ENCODE data around the gene GPR15LG.

The GPR15LG gene

GRCh38 chr10:84191106-84191505 is 17.5 kb downstream of the GPR15LG start:
- H3K9me3 ChIP-seq (ENCODE audit: control insufficient read depth, low read length), result no peaks in the 10 kb centered on the region
- H3K27me3 ChIP-seq (replicated peaks; ENCODE audit: control insufficient read depth, insufficient read depth, low read length, poor library complexity, severe bottlenecking), result peaks cover 16% of the 10 kb centered on the region
- peaks cover 5% of the 10 kb centered on the region for H3K4me1 ChIP-seq (ENCODE audit: control insufficient read depth, insufficient read depth, low read length, poor library complexity, severe bottlenecking)
- H3K27ac ChIP-seq (ENCODE audit: insufficient read depth, low read length, poor library complexity, severe bottlenecking), result no peak overlapping the region
- H3K4me3 ChIP-seq (ENCODE audit: insufficient read depth, low read depth, low read length, poor library complexity, severe bottlenecking), result no peak overlapping the region
- DNase-seq, result no peak
- H3K36me3 ChIP-seq (ENCODE audit: control insufficient read depth, insufficient read depth, low read length), result no peaks in the 10 kb centered on the region

DNA sequence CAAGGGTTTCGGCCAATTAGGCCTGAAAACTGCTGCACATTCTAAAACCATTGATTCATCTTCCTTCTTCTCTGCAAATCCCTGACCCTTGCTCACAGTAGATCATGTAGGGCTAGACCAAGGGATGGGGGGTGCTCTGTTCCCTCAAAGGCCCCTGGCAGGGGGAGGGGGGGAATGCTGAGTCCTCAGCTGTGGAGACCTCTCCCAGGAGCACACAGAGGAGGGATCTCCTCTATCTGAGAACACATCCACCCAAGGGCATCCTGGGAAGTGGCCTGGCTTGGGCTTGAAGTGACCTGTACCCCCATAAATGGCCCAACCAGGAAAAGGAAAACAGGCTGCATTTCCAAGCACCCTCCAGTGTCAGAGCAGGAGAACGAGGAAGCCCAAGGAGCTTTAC is 19.7 kb downstream of the GPR15LG start:
- no peak overlapping the region for H3K27ac ChIP-seq (ENCODE audit: insufficient read depth, low read length, poor library complexity, severe bottlenecking)
- no peak for DNase-seq
- H3K27me3 ChIP-seq (replicated peaks; ENCODE audit: control insufficient read depth, insufficient read depth, low read length, poor library complexity, severe bottlenecking), result peaks cover 16% of the 10 kb centered on the region
- H3K4me3 ChIP-seq (ENCODE audit: insufficient read depth, low read depth, low read length, poor library complexity, severe bottlenecking), result no peak overlapping the region
- no peaks in the 10 kb centered on the region for H3K36me3 ChIP-seq (ENCODE audit: control insufficient read depth, insufficient read depth, low read length)
- no peaks in the 10 kb centered on the region for H3K9me3 ChIP-seq (ENCODE audit: control insufficient read depth, low read length)
- peaks cover 5% of the 10 kb centered on the region for H3K4me1 ChIP-seq (ENCODE audit: control insufficient read depth, insufficient read depth, low read length, poor library complexity, severe bottlenecking)

- no peak for DNase-seq
- Histone ChIP-seq H3K9me3 (ENCODE audit: control insufficient read depth, low read length) (no peaks in the 10 kb centered on the region), H3K4me3 (ENCODE audit: insufficient read depth, low read depth, low read length, poor library complexity, severe bottlenecking) (peak overlapping the region; percentile 42), H3K27me3 (replicated peaks; ENCODE audit: control insufficient read depth, insufficient read depth, low read length, poor library complexity, severe bottlenecking) (peaks cover 16% of the 10 kb centered on the region), H3K36me3 (ENCODE audit: control insufficient read depth, insufficient read depth, low read length) (no peaks in the 10 kb centered on the region), H3K27ac (ENCODE audit: insufficient read depth, low read length, poor library complexity, severe bottlenecking) (no peak overlapping the region), H3K4me1 (ENCODE audit: control insufficient read depth, insufficient read depth, low read length, poor library complexity, severe bottlenecking) (peaks cover 5% of the 10 kb centered on the region)
Observed at GRCh38 chr10:84193846-84194423, 20.3 kb downstream of the GPR15LG start.

- H3K4me1 ChIP-seq (ENCODE audit: control insufficient read depth, insufficient read depth, low read length, poor library complexity, severe bottlenecking), result peaks cover 5% of the 10 kb centered on the region
- DNase-seq, result peak in 1 of 3 donors; percentile 24
- peaks cover 16% of the 10 kb centered on the region for H3K27me3 ChIP-seq (replicated peaks; ENCODE audit: control insufficient read depth, insufficient read depth, low read length, poor library complexity, severe bottlenecking)
- H3K4me3 ChIP-seq (ENCODE audit: insufficient read depth, low read depth, low read length, poor library complexity, severe bottlenecking), result peak within 1 kb of the TSS; percentile 42
- H3K27ac ChIP-seq (ENCODE audit: insufficient read depth, low read length, poor library complexity, severe bottlenecking), result no peak within 1 kb of the TSS
- H3K9me3 ChIP-seq (ENCODE audit: control insufficient read depth, low read length), result no peaks in the 10 kb centered on the region
- no peaks in the 10 kb centered on the region for H3K36me3 ChIP-seq (ENCODE audit: control insufficient read depth, insufficient read depth, low read length)
Observed at GRCh38 chr10:84194424-84195043, 20.9 kb downstream of the GPR15LG start, which contains the start of gene CDHR1. TSS of gene CDHR1 (plus strand) at chr10:84194537. CDS start at chr10:84194761, 224 bp downstream.

- H3K27ac ChIP-seq (ENCODE audit: insufficient read depth, low read length, poor library complexity, severe bottlenecking), result no peak overlapping the region
- no peak for DNase-seq
- H3K9me3 ChIP-seq (ENCODE audit: control insufficient read depth, low read length), result no peaks in the 10 kb centered on the region
- peaks cover 16% of the 10 kb centered on the region for H3K27me3 ChIP-seq (replicated peaks; ENCODE audit: control insufficient read depth, insufficient read depth, low read length, poor library complexity, severe bottlenecking)
- peaks cover 5% of the 10 kb centered on the region for H3K4me1 ChIP-seq (ENCODE audit: control insufficient read depth, insufficient read depth, low read length, poor library complexity, severe bottlenecking)
- no peaks in the 10 kb centered on the region for H3K36me3 ChIP-seq (ENCODE audit: control insufficient read depth, insufficient read depth, low read length)
- H3K4me3 ChIP-seq (ENCODE audit: insufficient read depth, low read depth, low read length, poor library complexity, severe bottlenecking), result peak overlapping the region; percentile 42
Observed at GRCh38 chr10:84195044-84195830, 21.6 kb downstream of the GPR15LG start.

DNA sequence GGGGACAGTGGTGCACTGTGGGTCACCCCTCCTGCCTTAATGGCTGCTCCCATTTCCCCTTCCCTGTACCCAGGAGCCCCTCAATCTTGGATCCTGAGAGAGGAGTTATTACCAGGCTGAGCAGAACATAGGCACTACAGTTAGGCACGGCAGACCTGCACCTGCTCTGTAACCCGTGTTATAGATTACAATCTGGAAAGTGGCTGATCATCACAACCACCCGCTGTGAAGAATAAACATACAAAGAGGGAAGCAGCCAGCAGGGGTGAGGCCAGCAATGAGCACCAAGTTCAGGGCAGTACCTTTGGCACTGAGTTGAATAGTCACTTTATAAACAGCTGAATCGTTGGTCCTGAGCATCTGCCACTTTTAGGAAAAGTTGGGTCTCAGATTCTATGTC is 22.5 kb downstream of the GPR15LG start:
- H3K4me1 ChIP-seq (ENCODE audit: control insufficient read depth, insufficient read depth, low read length, poor library complexity, severe bottlenecking), result peaks cover 5% of the 10 kb centered on the region
- H3K4me3 ChIP-seq (ENCODE audit: insufficient read depth, low read depth, low read length, poor library complexity, severe bottlenecking), result no peak overlapping the region
- H3K27ac ChIP-seq (ENCODE audit: insufficient read depth, low read length, poor library complexity, severe bottlenecking), result no peak overlapping the region
- peaks cover 16% of the 10 kb centered on the region for H3K27me3 ChIP-seq (replicated peaks; ENCODE audit: control insufficient read depth, insufficient read depth, low read length, poor library complexity, severe bottlenecking)
- no peak for DNase-seq
- H3K36me3 ChIP-seq (ENCODE audit: control insufficient read depth, insufficient read depth, low read length), result no peaks in the 10 kb centered on the region
- no peaks in the 10 kb centered on the region for H3K9me3 ChIP-seq (ENCODE audit: control insufficient read depth, low read length)

- H3K4me1 ChIP-seq (ENCODE audit: control insufficient read depth, insufficient read depth, low read length, poor library complexity, severe bottlenecking), result peaks cover 5% of the 10 kb centered on the region
- H3K36me3 ChIP-seq (ENCODE audit: control insufficient read depth, insufficient read depth, low read length), result no peaks in the 10 kb centered on the region
- H3K9me3 ChIP-seq (ENCODE audit: control insufficient read depth, low read length), result no peaks in the 10 kb centered on the region
- DNase-seq, result no peak
- no peak overlapping the region for H3K4me3 ChIP-seq (ENCODE audit: insufficient read depth, low read depth, low read length, poor library complexity, severe bottlenecking)
- no peak overlapping the region for H3K27ac ChIP-seq (ENCODE audit: insufficient read depth, low read length, poor library complexity, severe bottlenecking)
- H3K27me3 ChIP-seq (replicated peaks; ENCODE audit: control insufficient read depth, insufficient read depth, low read length, poor library complexity, severe bottlenecking), result peaks cover 16% of the 10 kb centered on the region
Observed at GRCh38 chr10:84196941-84197340, 23.3 kb downstream of the GPR15LG start.

DNA sequence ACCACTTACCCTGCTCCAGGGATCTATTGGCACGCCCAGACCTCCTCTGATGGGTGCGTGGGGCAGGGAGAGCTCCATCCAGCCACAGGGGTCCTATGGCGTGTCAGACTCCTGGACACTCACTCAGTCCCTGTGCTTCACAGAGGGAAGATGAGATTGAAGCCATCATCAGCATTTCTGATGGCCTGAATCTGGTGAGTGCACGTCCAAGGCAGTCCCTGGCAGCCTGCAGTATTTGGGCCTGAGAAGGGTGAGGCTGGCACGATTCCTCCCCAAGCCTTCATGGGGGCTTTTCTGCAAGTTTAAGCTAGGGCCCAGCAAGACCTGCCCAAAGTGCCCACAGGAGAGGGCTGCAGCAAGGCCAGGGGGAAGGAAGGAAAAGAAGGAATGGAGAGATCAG is 24.0 kb downstream of the GPR15LG start:
- H3K4me1 ChIP-seq (ENCODE audit: control insufficient read depth, insufficient read depth, low read length, poor library complexity, severe bottlenecking), result peaks cover 5% of the 10 kb centered on the region
- H3K9me3 ChIP-seq (ENCODE audit: control insufficient read depth, low read length), result no peaks in the 10 kb centered on the region
- DNase-seq, result no peak
- H3K36me3 ChIP-seq (ENCODE audit: control insufficient read depth, insufficient read depth, low read length), result no peaks in the 10 kb centered on the region
- H3K27me3 ChIP-seq (replicated peaks; ENCODE audit: control insufficient read depth, insufficient read depth, low read length, poor library complexity, severe bottlenecking), result peaks cover 16% of the 10 kb centered on the region
- H3K4me3 ChIP-seq (ENCODE audit: insufficient read depth, low read depth, low read length, poor library complexity, severe bottlenecking), result no peak overlapping the region
- no peak overlapping the region for H3K27ac ChIP-seq (ENCODE audit: insufficient read depth, low read length, poor library complexity, severe bottlenecking)

DNA sequence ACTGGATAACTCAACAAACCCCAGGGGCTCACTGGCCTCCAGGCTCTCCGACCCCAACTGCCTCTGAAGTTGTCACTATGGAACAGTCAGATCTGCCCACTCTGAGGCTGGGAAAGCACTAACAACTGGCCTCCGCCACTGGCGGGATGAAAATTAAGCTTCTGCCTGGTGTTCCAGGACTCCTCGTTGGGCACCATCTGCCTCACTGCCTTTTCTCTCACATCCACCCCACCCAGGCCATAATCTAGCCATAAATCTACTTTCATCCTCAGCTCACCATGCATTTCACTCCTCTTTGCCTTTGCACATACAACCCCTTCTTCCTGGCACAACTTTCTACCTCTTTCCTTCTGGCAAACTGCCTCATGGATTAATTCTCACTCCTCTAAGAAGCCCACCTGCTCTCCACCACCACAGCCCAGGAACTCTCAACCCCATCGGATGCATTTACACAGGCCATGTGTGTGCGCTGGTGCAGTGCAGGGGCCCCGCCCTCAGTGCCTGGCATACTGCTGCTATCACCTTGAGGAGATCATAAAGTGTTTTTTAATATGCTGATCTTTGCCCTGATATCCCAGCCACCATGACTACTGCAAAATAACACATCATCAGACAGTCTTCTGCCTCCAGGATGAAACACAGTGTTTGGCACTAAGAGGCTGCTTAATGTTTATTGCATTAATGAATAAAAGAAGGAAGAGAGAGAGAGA is 24.8 kb downstream of the GPR15LG start:
- Histone ChIP-seq H3K4me1 (ENCODE audit: control insufficient read depth, insufficient read depth, low read length, poor library complexity, severe bottlenecking) (peaks cover 5% of the 10 kb centered on the region), H3K27ac (ENCODE audit: insufficient read depth, low read length, poor library complexity, severe bottlenecking) (no peak overlapping the region), H3K36me3 (ENCODE audit: control insufficient read depth, insufficient read depth, low read length) (no peaks in the 10 kb centered on the region), H3K4me3 (ENCODE audit: insufficient read depth, low read depth, low read length, poor library complexity, severe bottlenecking) (no peak overlapping the region), H3K9me3 (ENCODE audit: control insufficient read depth, low read length) (no peaks in the 10 kb centered on the region), H3K27me3 (replicated peaks; ENCODE audit: control insufficient read depth, insufficient read depth, low read length, poor library complexity, severe bottlenecking) (peaks cover 16% of the 10 kb centered on the region)
- no peak for DNase-seq

Data from effector memory CD4-positive, alpha-beta T cell (primary cell).